DMS153 treated with DMSO at 0.1 percent for 48 hours (cell line): ENCODE results near the gene FOXS1.
A peak's percentile ranks its signal among the peaks of the same experiment; 100 is the strongest.
"Not testable (repeated sequence)": the region's sequence is repeated elsewhere in the genome, so short reads cannot be mapped to it uniquely, and the experiment has no call there.

Source experiments
- DNase-seq: peaks from one replicate; lab custom pipeline; 2025; ENCODE audit not compliant: unreplicated experiment; lab: John Stamatoyannopoulos, UW

FOXS1 gene

GRCh38 chr20:31823360-31824124, 21.9 kb downstream of the FOXS1 start:
- DNase-seq = no peak

GRCh38 chr20:31822421-31823330, 22.7 kb downstream of the FOXS1 start:
- DNase-seq = peak; percentile 89

GRCh38 chr20:31821427-31821826, 24.0 kb downstream of the FOXS1 start:
- no peak for DNase-seq

- DNase-seq = no peak
Observed at GRCh38 chr20:31820228-31820627, 25.2 kb downstream of the FOXS1 start.

- DNase-seq = no peak
Observed at GRCh38 chr20:31819083-31819784, 26.2 kb downstream of the FOXS1 start, which contains the start of gene MYLK2. MYLK2 (plus strand) TSS chr20:31819356; CDS start chr20:31819581, 225 bp downstream.

- DNase-seq = no peak
Observed at GRCh38 chr20:31818376-31818908, 27.0 kb downstream of the FOXS1 start.

GRCh38 chr20:31817461-31817860, 27.9 kb downstream of the FOXS1 start:
- DNase-seq = no peak

GRCh38 chr20:31816221-31816620, 29.2 kb downstream of the FOXS1 start:
- no peak for DNase-seq

GRCh38 chr20:31815408-31816188, 29.8 kb downstream of the FOXS1 start:
- no peak for DNase-seq

GRCh38 chr20:31814142-31814541, 31.3 kb downstream of the FOXS1 start:
- DNase-seq = not testable (repeated sequence)

GRCh38 chr20:31813611-31814010, 31.8 kb downstream of the FOXS1 start:
- DNase-seq = no peak

- DNase-seq = no peak
Observed at GRCh38 chr20:31811796-31812728, 33.3 kb downstream of the FOXS1 start.

GRCh38 chr20:31811198-31811597, 34.2 kb downstream of the FOXS1 start:
- no peak for DNase-seq

- DNase-seq = no peak
Observed at GRCh38 chr20:31809661-31810060, 35.7 kb downstream of the FOXS1 start.

GRCh38 chr20:31808481-31808880, 36.9 kb downstream of the FOXS1 start:
- DNase-seq = no peak

- DNase-seq = no peak
Observed at GRCh38 chr20:31806564-31807355, 38.6 kb downstream of the FOXS1 start.

GRCh38 chr20:31803552-31804291, 41.7 kb downstream of the FOXS1 start:
- no peak for DNase-seq

- no peak for DNase-seq
Observed at GRCh38 chr20:31801508-31801907, 43.9 kb downstream of the FOXS1 start.
